Measurements from ENCODE around the gene CAMTA1.

The CAMTA1 gene

DNA sequence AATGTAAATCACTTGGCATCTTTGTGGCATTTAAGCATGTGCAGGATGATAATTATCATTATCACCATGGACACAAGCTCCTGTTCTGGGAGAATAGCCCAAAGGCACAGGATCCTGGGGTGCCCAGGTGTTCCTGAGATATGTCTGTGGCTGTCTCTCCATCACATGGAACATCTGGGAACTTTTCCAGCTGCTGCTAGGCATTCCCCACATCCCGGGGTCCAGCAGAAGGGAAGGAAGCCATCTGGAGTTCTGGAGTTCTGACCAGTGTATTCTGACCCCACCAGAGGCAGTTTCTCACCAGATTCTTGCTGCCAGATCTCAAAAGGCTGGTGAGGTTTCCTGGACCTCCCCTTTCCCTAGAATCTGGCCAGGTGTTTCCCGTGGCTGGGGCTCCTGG lies 726.1 kb downstream of the CAMTA1 start:
- DNase-seq = no peak

DNA sequence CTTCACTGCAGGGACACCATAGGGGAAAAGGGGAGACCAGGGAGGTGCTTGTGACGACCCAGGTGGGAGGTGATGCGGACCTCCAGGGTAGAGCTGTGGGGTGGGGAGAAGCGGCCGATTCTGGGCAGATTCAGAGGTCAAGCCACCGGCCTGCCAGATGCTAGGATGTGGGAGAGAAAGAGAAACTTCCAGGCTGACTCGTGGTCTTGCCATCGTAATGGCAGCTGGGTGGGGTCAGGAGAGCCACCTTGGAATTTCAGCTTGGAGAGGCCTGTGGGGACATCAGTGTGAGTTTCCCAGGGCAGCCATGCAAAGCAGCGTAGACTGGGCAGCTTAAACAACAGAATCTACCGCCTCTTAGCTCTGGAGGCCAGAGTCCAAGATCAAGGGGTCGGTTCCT lies 727.8 kb downstream of the CAMTA1 start:
- no peak for DNase-seq

DNA sequence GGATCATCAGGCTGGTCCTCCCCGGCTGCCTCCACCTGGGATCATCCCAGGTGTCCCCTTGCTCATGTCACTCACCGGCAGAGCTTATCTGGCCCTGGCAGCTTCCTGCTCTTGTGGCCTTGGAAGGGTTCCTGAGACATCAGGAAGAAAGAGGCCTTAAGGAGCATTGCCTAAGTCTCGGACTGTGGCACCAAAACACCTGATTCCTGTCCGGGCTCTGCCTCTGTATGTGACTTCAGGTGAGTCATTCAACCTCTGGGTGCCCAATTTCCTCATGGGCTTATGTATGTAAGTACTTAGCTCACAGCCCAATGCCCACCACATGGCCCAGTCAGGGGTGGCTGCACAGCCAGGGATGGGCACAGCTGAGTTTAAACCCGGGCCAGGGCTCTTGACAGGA lies 729.9 kb downstream of the CAMTA1 start:
- DNase-seq = no peak

DNA sequence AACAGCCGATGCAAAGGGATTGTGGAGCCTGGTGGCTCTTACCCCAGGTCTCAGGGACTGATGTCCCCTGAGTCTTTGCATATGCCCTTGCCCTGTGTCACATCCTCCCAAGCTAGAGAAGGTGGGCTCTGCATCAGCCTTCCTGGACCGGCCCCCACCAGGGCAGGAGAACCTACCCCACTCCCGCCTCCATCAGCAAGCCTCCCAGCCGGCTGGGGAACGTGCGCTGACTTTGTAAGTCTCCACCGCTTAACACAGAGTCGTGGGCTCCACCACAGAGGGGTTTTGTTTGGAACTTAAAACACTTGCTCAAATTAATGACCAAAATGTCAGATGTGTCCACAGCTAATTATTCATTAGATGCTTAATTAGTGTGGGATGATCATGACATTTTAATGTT lies 730.6 kb downstream of the CAMTA1 start:
- no peak for DNase-seq

DNA sequence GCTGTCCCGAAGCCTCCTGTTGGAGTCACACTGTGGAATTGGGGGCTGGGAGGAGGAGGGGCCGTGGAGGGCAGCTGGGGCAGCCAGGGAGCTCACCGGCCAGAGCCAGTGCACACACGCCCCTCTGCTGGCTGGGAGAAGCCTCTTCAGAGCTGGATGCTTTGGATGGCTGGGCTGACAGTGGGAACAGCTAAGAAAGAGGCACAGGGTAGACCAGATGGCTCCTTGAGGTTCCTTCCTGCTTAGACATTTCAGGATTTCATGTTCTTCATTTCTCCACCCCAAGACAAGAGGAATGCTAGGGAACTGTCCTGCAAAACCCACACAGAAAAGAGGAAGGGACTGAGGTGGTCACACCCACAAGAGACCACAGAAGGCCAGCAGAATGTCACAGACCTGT lies 731.1 kb downstream of the CAMTA1 start:
- no peak for DNase-seq

DNA sequence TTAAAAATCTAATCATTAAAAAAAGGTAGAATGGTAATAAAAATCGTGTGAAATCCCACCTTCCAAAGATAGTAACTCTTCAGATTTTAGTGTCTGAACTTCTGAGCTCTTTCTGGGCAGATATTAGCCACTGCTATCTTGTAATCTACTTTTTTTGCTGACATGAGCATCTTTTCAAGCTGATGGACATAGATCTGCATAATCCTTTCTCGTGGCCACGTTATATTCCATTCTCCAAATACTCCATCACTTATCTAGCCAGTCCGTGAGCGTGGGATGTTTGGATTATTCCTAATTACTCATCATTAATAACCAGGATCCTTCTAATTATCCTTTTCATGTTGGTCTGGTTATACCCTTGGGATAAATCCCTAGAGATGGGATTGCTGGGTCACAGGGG lies 731.7 kb downstream of the CAMTA1 start:
- DNase-seq = no peak

DNA sequence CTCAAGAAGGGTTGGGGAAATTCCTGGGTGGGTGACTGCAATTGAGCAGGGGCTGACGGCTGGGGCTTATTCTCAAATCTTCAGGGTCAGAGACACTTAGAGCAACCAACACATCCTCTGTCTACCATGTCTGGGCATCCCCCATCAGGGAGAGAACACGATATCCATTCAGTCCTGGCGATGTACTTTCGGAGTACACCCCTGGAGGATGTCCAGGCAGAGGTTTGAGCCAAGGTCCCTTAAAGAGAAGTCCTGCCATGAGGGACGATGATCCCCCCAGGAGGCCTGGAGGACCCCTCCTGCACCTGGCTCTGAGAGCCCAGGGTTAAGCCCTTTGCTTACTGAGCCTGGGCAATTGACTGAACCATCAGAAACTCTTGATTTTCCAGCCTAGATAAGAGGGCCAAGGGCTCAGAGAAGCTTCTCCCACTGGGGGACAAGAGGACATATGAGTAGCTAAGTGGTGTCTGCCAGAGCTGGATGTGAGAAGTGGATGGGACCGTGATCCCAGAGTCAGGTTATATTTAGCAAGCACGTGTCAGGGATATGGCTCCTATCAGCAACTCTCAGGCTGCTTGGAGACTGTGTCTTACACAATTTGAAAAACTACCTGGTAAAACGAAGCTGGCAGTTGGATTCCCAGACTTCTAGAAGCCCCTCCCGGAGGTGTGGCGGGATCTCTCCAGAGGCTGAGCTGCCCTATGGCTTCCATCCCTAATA lies 732.5 kb downstream of the CAMTA1 start:
- no peak for DNase-seq

DNA sequence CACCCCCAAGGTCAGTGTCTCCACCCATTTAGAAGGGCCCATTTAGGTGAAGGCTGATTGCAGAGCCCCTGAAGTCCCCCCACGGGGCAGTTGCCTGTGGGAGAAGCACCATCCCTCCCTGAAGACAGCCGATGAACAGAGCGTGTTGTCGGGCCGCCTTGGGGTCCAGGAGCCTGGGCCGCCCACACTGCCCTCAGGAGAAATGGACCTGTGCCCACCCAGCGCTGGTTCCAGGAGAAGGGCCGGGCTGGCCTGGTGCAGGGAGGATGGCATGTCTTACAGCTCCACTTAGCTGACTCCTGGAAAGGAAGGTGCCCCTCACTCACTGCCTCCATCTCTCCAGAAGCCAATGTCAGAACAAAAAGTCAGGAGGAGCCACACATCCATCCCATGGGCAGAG lies 733.2 kb downstream of the CAMTA1 start:
- no peak for DNase-seq

DNA sequence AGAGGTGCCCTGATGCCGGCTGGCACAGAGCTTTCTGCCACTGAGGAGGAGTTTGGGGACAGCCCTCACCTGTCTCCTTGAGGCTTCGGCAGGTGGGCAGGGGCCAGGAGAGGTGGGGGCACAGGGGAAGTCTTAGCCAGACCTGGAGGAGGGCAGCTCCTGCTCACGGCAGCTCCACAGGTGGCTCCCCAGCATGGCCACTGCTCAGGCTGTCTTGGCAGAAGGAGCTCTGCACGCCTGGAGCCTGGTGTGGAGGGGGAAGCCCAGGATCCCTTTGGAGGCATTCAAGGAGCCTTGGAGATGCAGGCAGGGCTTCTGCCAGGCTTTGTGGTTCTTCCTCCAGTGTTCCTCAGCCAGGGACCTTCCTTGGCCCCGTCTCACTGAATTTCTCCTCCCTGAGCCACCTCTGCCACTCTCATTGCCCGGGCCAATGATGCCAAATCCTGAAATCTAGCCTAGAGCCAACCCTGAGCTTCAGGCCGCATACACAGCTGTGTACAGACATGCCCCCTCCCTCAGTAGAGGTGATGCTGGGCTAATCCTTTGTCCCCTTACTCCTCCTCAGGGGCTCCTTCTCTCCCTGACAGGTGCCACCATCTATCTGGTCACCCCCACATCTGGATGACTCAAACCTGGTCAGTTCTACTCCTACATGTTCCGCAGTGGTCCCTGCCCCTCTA lies 734.1 kb downstream of the CAMTA1 start:
- DNase-seq = no peak

DNA sequence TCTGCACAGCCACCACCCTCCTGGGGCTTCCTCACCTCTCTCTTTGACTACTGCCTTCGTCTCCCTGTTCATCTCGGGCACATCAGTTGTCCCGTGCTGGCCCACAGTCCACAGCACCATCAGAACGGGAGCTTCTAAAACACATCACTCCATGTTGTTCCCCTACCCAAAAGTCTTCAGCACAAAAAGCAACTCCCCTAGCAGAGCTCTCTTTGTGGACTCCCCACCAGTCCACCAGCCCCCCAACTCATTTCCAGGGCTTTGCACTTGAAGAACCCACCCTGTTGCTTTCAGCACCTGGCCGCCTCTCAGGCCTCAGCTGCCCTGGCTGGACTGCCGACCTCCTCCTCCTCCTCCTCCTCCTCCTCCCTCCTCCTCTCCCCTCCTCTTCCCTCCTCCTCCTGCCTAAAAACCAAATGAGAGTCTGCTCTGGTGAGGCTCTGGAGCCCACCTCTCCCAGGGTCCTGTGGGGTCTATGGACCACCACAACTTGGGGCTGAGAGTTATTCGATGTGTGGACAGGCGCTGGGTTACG lies 734.7 kb downstream of the CAMTA1 start:
- DNase-seq = no peak

DNA sequence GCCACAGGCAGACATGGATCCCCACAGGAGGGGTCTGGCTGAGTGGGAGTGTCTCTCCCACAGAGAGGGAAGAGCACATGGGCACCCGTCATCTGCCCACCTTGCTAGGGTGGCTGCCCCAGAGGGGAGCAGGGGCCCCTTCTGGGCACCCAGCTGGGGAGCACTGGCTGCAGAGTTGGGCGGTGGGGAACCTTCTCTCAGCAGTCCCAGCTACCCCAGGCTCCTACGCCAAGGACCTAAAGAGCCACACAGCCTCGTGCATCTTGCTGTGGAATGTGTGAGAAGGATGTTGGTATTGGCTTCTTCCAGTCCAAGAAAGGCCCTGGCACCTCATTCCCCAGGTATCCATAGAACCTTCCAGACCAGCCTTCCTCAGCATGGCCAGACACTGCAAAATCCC lies 735.2 kb downstream of the CAMTA1 start:
- no peak for DNase-seq

DNA sequence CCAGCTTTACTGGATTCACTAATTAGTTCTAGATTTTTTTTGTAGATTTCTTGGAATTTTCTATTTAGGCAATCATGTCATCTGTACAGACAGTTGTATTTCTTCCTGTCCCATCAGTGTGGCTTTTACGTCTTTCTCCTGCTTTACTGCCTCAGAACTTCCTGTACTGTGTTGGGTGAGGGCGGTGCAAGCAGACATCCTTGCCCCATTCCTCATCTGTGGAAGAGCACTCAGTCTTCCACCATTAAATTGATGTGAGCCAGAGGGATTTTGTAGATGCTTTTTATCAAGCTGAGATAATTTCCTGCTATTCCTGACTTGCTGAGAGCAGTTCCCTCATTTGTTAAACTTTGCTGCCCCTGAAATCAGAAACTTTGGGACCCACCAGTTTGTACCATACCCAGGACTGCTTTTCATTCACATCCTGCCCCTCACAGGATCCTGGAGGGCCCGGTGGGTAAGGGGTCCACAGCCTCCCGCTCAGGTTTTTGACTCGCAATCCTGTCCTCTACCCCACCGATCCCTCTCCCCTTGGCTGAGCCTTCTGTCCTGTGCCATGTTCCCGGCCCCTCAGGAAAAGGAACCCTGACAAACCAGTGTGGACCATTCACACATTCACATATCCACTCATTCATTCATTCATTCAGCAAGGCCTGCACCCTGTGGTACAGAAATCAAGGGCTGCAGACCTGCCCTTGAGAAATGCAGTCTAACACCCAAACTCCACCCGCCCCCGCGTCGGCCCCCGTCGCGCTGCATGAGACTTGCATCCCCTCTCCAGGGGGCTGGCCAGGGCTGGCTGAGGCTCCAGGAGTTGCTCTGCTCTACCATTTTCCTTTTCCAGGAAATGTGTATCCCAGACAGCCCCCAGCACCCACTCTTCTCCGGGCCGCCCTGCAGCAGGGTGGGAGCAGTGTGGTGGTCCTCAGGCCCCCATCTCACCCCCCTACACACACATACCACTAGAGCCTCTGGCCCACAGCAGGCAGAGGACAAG lies 739.4 kb downstream of the CAMTA1 start:
- no peak for DNase-seq

DNA sequence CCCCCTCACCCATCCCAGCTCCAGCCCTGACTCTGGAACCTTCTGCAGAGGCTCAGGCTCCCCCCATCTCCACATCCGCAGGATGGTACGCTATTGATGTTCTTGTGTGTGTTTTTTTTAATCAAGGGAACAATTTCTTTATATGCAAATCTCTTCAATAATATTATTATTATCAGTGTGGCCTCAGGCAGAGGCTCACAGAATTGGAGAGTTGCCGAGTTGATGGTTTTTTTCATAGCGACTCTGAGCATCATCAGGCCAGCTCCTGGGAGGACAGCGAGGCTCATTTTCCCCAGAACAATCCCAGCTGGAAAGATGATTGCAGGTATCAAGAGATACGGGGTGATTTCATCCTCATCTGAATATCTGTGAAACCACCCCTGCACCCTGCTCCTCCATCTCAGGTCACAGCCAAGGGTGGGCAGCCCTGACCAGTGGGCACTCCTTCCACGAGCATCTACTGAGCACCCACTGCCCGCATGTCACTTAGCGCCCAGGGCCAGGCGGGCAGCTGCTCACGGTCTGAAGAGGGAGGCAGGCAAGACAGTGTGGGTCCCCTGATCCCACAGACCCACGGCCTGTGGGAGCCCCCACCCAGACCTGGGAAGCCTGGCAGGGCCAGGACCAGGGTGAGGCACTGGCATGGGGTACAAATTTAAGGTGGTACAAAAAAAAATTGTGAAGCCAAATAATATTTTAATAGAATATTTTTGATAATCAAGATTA lies 740.2 kb downstream of the CAMTA1 start:
- DNase-seq = no peak

DNA sequence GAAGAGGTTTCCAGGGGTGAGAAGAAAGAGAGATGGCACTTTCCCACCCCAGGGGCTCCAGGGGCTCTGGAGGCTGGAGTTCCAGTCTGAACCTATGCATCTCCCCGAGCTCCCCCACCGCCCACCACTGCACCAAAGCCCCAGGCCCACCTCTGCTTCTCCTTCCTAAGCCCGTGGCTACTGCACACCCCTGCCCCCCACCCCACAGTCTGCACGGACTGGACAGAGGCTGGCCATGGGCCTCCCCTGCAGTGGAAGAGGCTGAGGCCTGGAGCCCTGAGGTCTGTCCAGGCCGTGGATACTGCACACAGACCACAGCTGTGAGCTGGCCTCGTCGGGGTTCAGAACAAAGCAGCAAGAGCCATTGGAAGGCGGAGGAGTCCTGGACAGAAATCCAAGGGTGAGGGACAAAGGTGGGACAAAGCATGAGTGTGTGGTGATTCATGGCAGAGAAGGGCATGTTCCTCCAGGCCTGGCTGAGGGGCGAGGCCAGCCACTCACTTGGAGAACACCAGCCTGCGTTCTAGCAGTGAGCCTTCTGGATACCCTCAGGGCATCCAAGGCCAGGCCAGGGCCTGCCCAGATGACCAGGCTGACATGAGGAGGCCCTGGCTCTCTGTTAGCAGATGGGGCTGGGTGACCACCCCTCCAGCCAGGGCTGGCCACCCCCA lies 741.1 kb downstream of the CAMTA1 start:
- DNase-seq = no peak

DNA sequence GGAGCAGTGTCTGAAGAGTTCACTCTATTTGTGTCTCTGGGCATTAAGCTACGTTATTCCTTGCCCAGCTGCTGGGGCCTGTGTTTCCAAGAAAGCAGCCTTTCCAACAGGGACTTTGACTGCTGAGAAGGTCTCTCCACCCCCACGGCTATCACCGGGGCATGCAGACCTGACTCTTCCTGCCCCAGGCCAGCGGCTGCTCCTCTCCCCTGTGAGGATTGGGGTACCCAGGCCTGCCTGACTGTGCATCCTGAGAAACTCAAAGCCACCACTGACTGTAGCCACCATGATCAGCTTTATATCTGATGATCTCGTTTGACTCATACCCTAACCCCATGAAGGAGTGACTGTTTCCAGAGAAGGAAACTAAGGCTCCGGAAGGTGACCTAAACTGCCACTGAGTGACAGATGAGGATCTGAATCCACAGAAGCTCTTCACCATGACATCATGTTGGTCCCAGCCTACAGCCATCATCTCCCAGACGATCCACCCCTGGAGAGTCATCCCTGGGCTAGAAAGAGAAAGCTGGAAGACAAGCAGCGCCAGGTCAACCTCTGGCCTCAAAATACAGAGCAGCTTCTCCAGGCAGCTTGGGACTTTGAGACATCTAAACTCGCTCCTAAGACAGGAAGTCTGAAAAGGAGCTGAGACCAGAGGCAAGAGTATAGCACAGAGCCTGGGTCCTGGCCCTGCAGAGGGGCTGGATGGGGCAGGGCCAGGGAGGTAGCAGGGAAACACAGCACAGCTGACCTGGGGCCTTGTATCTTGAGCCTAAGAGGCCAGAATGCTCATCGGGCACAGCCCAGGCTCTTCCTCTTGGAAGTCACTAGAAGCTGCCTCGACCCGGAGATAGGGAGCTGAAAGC lies 741.8 kb downstream of the CAMTA1 start:
- DNase-seq = no peak

DNA sequence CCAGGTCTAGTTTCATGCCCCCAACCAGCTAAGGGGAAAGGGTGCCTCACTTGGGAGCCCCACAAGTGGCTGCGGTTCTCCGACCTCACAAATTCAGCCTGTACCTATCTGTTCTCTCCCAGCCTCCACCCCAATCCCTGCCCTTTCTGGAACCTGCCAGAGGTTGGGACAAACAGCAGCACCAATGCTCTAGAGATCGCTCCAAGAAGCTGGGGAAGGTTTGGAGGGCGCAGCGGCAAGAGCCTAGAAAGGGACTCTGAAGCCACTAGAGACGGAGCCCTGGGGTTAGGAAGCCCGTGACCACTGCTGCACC lies 742.4 kb downstream of the CAMTA1 start:
- DNase-seq = no peak

DNA sequence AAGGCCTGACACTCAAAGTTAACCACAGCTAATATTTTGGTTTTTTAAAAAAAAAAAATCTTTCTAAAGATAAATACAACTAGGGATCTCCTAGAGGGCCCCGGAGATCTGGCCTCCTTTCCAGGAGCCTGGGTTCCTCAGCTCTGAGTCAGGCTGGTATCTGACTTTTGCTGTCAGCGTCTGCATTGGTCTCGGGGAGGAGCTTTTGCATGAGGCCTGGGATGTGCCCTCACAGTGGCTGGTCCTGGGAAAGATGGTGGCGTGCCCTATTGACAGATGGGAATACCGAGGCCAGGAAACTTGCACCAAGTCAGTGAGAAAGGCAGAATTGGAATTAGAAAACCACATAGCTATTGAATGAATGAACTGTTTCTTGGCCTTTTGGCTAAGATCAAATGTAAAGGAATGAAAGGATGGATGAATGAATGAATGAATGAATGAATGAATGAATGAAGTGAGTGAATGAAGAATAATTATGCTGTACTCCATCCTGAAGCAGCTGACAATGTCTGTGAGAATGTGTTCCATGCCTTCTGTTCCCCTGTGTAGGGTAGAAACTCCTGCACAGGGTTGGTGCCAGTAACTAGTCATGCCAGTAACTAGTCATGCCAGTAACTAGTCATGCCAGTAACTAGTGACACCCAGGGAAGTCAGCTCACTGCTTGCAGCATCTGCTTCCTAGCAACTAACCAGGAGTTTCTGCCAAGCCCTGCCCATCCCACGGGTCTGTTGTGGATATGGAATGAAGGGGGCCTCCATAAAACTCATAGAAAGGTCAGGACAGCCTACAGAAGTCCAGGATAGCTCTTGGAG lies 743.3 kb downstream of the CAMTA1 start:
- peak; percentile 65 for DNase-seq

DNA sequence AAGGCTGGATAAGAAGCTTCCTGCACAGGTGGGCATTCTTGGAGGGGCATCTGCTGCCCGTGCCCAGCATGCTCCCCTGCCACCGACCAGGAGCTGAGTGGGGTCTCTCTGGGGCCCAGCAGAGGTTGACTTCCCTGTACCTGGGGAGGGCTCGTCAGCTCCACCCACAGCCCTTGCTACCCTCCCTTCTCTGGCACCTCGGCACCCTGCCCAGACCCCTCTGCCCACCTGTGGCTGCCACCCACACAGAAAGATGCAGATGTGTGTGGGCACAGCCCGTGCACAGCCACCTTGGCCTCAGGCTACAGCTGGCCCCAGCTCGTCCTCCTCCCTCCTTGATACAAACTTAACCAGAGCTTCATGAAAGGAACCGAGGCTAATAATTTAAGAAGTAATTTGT lies 744.7 kb downstream of the CAMTA1 start:
- no peak for DNase-seq

DNA sequence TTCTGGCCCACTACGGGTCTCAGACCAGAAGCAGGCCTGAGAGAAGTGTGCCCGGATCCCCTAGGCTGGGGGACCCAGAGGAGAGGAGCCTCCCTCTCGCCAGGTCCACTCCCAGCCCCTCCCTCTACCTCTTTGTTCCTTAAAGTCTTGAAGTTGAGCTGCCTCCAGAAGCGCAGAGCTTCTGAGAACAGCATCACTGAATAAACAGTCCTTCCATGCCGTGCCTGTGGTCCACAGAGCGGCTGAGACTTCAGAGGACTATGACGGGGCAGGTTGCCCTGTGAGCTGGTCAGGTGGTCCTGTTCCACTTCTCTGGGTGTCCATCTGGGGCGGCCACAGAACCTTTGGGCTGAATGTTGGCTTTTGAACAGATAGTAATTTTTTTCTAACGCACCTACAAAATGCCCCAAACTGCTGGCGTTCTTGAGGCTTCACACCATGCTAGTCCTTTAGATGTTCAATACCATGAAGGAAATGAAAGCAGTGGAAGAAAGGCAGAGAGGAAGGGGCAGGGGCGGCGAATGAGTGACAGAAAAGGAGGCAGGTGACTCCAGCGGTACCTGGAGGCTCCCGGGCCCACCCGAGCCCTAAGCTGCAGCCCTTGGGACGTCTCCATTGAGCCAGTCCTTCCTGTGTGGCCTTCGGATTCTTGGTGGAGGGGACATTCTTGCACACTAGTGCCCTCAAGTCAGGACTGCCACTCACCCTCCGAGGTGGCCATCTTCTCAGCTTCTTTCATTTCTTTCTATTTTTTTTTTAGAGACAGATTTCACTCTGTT lies 746.5 kb downstream of the CAMTA1 start:
- no peak for DNase-seq

DNA sequence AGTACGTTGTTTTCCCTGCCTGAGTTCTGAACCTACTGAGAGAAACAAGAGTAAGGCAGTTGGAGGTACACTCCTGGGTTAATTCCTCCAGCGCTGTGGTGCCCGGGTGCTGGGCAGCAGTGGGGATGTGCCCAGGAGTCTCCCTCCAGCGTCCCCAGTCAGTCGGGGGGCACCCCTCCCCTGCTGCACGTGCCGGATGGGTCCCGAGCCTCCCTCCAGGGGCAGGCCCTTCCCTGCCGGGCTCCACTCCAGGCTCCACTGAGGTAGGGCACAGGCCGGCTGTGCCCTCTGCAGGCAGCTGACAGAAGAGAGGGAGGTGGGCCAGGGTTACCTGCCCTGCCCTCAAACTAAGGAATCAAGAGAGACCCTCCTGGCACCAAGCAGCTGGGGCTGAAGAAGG lies 747.8 kb downstream of the CAMTA1 start:
- DNase-seq = no peak
